Muscle layer of colon (tissue), 2 donors: ENCODE data around the gene OR2K2.
A peak's percentile ranks its signal among the peaks of the same experiment; 100 is the strongest.

Experiments used
- H3K27ac ChIP-seq: one replicate; pipeline ENCODE4 v1.7.0; 2013; ENCODE audit warnings: low read depth, mild to moderate bottlenecking, low read length, moderate library complexity
- H3K27me3 ChIP-seq, 2 donors: one replicate each; pipeline ENCODE4 v1.7.0; 2013; ENCODE audit warnings: low read length in 2 of 2, mild to moderate bottlenecking in 2 of 2; ENCODE audit not compliant: insufficient read depth in 2 of 2, control insufficient read depth in 1 of 2
- H3K36me3 ChIP-seq: one replicate; pipeline ENCODE4 v1.7.0; 2013; ENCODE audit warnings: mild to moderate bottlenecking, low read length; ENCODE audit not compliant: insufficient read depth
- H3K4me1 ChIP-seq: one replicate; pipeline ENCODE4 v1.7.0; 2013; ENCODE audit warnings: mild to moderate bottlenecking, low read length; ENCODE audit not compliant: insufficient read depth
- H3K4me3 ChIP-seq, 2 donors: one replicate each; pipeline ENCODE4 v1.7.0; 2013; ENCODE audit warnings: low read length in 2 of 2, low read depth in 1 of 2, mild to moderate bottlenecking in 1 of 2, moderate library complexity in 1 of 2
- H3K9ac ChIP-seq: one replicate; pipeline ENCODE4 v1.7.0; 2013; ENCODE audit warnings: low read length
- H3K9me3 ChIP-seq: one replicate; pipeline ENCODE4 v1.7.0; 2013; ENCODE audit warnings: mild to moderate bottlenecking, low read length
- donor health status: abdominal sarcoma.
- donor health status: Adenocarcinoma of cecum.

Gene OR2K2

GRCh38 chr9:111330124-111330523 lies at the start of gene OR2K2:
Gene OR2K2, minus strand, starts transcription at chr9:111330224. Its CDS starts 1,791 bp downstream, at chr9:111328433.
- no peak within 1 kb of the TSS for H3K27ac ChIP-seq
- H3K36me3 ChIP-seq, result no peaks in the 10 kb centered on the region
- no peaks in the 10 kb centered on the region for H3K27me3 ChIP-seq
- H3K9ac ChIP-seq, result no peak within 1 kb of the TSS
- no peaks in the 10 kb centered on the region for H3K4me1 ChIP-seq
- H3K4me3 ChIP-seq, result no peak within 1 kb of the TSS
- no peaks in the 10 kb centered on the region for H3K9me3 ChIP-seq

GRCh38 chr9:111375817-111376564 lies 46.0 kb upstream of the OR2K2 start:
- no peaks in the 10 kb centered on the region for H3K9me3 ChIP-seq
- H3K27me3 ChIP-seq, result no peaks in the 10 kb centered on the region
- no peak overlapping the region for H3K27ac ChIP-seq
- H3K4me3 ChIP-seq, result no peak overlapping the region
- no peaks in the 10 kb centered on the region for H3K4me1 ChIP-seq
- no peak overlapping the region for H3K9ac ChIP-seq
- H3K36me3 ChIP-seq, result peaks cover 56% of the 10 kb centered on the region

GRCh38 chr9:111375062-111375461 lies 45.0 kb upstream of the OR2K2 start:
- H3K9me3 ChIP-seq, result no peaks in the 10 kb centered on the region
- no peak overlapping the region for H3K27ac ChIP-seq
- H3K4me3 ChIP-seq, result no peak overlapping the region
- H3K9ac ChIP-seq, result no peak overlapping the region
- no peaks in the 10 kb centered on the region for H3K4me1 ChIP-seq
- no peaks in the 10 kb centered on the region for H3K27me3 ChIP-seq
- peaks cover 58% of the 10 kb centered on the region for H3K36me3 ChIP-seq

- Histone ChIP-seq H3K9me3 (no peaks in the 10 kb centered on the region), H3K27ac (no peak overlapping the region)
Observed at GRCh38 chr9:111372297-111372696, 42.3 kb upstream of the OR2K2 start.

GRCh38 chr9:111366978-111367377 lies 37.0 kb upstream of the OR2K2 start:
- peaks cover 75% of the 10 kb centered on the region for H3K36me3 ChIP-seq

More at GRCh38 chr9:111372297-111372696, 42.3 kb upstream of the OR2K2 start:
- H3K36me3 ChIP-seq, result peaks cover 78% of the 10 kb centered on the region
- no peaks in the 10 kb centered on the region for H3K27me3 ChIP-seq
- no peak overlapping the region for H3K4me3 ChIP-seq
- no peak overlapping the region for H3K9ac ChIP-seq
- H3K4me1 ChIP-seq, result no peaks in the 10 kb centered on the region

GRCh38 chr9:111362526-111362925 lies 32.5 kb upstream of the OR2K2 start:
- Histone ChIP-seq H3K4me3 (no peak overlapping the region), H3K27me3 (no peaks in the 10 kb centered on the region), H3K27ac (no peak overlapping the region), H3K9me3 (no peaks in the 10 kb centered on the region), H3K9ac (no peak overlapping the region), H3K36me3 (peaks cover 37% of the 10 kb centered on the region), H3K4me1 (no peaks in the 10 kb centered on the region)

More at GRCh38 chr9:111366978-111367377, 37.0 kb upstream of the OR2K2 start:
- Histone ChIP-seq H3K27me3 (no peaks in the 10 kb centered on the region), H3K9ac (no peak overlapping the region), H3K4me3 (no peak overlapping the region), H3K4me1 (no peaks in the 10 kb centered on the region), H3K27ac (no peak overlapping the region), H3K9me3 (no peaks in the 10 kb centered on the region)

- Histone ChIP-seq H3K9ac (no peak overlapping the region), H3K27me3 (no peaks in the 10 kb centered on the region), H3K36me3 (peaks cover 36% of the 10 kb centered on the region), H3K4me3 (no peak overlapping the region), H3K4me1 (peaks cover 8% of the 10 kb centered on the region), H3K9me3 (no peaks in the 10 kb centered on the region), H3K27ac (no peak overlapping the region)
Observed at GRCh38 chr9:111360881-111361280, 30.9 kb upstream of the OR2K2 start.

- no peak overlapping the region for H3K27ac ChIP-seq
- H3K4me1 ChIP-seq, result peaks cover 8% of the 10 kb centered on the region
- no peak overlapping the region for H3K9ac ChIP-seq
- no peaks in the 10 kb centered on the region for H3K9me3 ChIP-seq
- peak overlapping the region in 1 of 2 donors; percentile 44 for H3K4me3 ChIP-seq
- H3K27me3 ChIP-seq, result no peaks in the 10 kb centered on the region
- H3K36me3 ChIP-seq, result peaks cover 6% of the 10 kb centered on the region
Observed at GRCh38 chr9:111356481-111357244, 26.6 kb upstream of the OR2K2 start.

- Histone ChIP-seq H3K36me3 (no peaks in the 10 kb centered on the region), H3K4me3 (no peak overlapping the region), H3K9me3 (no peaks in the 10 kb centered on the region), H3K9ac (no peak overlapping the region), H3K4me1 (peaks cover 8% of the 10 kb centered on the region), H3K27ac (no peak overlapping the region), H3K27me3 (no peaks in the 10 kb centered on the region)
Observed at GRCh38 chr9:111352545-111352944, 22.5 kb upstream of the OR2K2 start.

GRCh38 chr9:111350556-111350955 lies 20.5 kb upstream of the OR2K2 start:
- H3K4me1 ChIP-seq, result no peaks in the 10 kb centered on the region
- H3K9me3 ChIP-seq, result no peaks in the 10 kb centered on the region
- H3K36me3 ChIP-seq, result no peaks in the 10 kb centered on the region
- no peak overlapping the region for H3K9ac ChIP-seq
- H3K27me3 ChIP-seq, result no peaks in the 10 kb centered on the region
- no peak overlapping the region for H3K27ac ChIP-seq
- H3K4me3 ChIP-seq, result no peak overlapping the region

- H3K36me3 ChIP-seq, result no peaks in the 10 kb centered on the region
- no peaks in the 10 kb centered on the region for H3K9me3 ChIP-seq
- no peak overlapping the region for H3K4me3 ChIP-seq
- H3K9ac ChIP-seq, result no peak overlapping the region
- no peak overlapping the region for H3K27ac ChIP-seq
- no peaks in the 10 kb centered on the region for H3K4me1 ChIP-seq
- H3K27me3 ChIP-seq, result no peaks in the 10 kb centered on the region
Observed at GRCh38 chr9:111349766-111350165, 19.7 kb upstream of the OR2K2 start.
